ENCODE data around the gene CLMP.

Gene CLMP

GRCh38 chr11:123107945-123108495 is 87.0 kb downstream of the CLMP start:
- DNase-seq (ENCODE audit: low read depth) = no peak
- no peak overlapping the region for H3K4me3 ChIP-seq (ENCODE audit: low read length)
- TF ChIP-seq CTCF (IDR thresholded peaks at IDR 0.05; ENCODE audit: insufficient read depth, low read depth, low read length, missing control alignments) = no peak

GRCh38 chr11:123104697-123105096 is 90.4 kb downstream of the CLMP start:
- DNase-seq (ENCODE audit: low read depth) = no peak
- H3K4me3 ChIP-seq (ENCODE audit: low read length) = no peak overlapping the region
- no peak for TF ChIP-seq CTCF (IDR thresholded peaks at IDR 0.05; ENCODE audit: insufficient read depth, low read depth, low read length, missing control alignments)

GRCh38 chr11:123103326-123103980 is 91.6 kb downstream of the CLMP start:
- H3K4me3 ChIP-seq (ENCODE audit: low read length) = no peak overlapping the region
- DNase-seq (ENCODE audit: low read depth) = peak; percentile 54
- peak; percentile 77 for TF ChIP-seq CTCF (IDR thresholded peaks at IDR 0.05; ENCODE audit: insufficient read depth, low read depth, low read length, missing control alignments)

- H3K4me3 ChIP-seq (ENCODE audit: low read length) = no peak overlapping the region
- TF ChIP-seq CTCF (IDR thresholded peaks at IDR 0.05; ENCODE audit: insufficient read depth, low read depth, low read length, missing control alignments) = no peak
- no peak for DNase-seq (ENCODE audit: low read depth)
Observed at GRCh38 chr11:123100379-123101085, 94.5 kb downstream of the CLMP start.

GRCh38 chr11:123098990-123099389 is 96.1 kb downstream of the CLMP start:
- no peak for DNase-seq (ENCODE audit: low read depth)
- H3K4me3 ChIP-seq (ENCODE audit: low read length) = no peak overlapping the region
- TF ChIP-seq CTCF (IDR thresholded peaks at IDR 0.05; ENCODE audit: insufficient read depth, low read depth, low read length, missing control alignments) = no peak

- DNase-seq (ENCODE audit: low read depth) = no peak
- H3K4me3 ChIP-seq (ENCODE audit: low read length) = no peak overlapping the region
- no peak for TF ChIP-seq CTCF (IDR thresholded peaks at IDR 0.05; ENCODE audit: insufficient read depth, low read depth, low read length, missing control alignments)
Observed at GRCh38 chr11:123093739-123094138, 101.3 kb downstream of the CLMP start.

All from epithelial cell of esophagus (primary cell).